ENCODE measurements around the gene NUTF2.

DNA sequence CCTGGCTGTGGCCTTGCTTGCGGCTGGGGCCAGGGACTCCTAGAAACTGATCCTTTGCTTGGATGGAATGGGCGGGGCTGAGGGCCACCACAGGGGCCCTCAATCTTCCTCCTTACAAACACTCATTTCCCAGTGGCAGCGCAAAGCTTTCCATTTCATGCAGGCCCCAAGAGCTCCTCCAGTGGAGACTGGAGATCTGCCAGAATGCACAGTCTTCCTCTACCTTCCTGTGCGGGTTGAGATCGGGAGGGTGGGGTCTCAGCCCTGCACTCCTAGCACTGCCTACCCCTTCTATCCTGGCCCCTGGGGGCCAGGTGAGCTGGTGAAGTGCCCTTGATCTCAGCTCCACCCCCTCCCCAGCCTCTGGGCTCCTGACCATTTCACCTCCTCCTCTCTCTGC, 39.7 kb downstream of the NUTF2 start:
- TF ChIP-seq CTCF (IDR thresholded peaks at IDR 0.05) (no peak), POLR2A (IDR thresholded peaks at IDR 0.05) (no peak)

All from vagina (tissue), 2 donors.